ENCODE data around the gene CACNG3.
"Not testable (repeated sequence)": the region's sequence is repeated elsewhere in the genome, so short reads cannot be mapped to it uniquely, and the experiment has no call there.

CACNG3 gene

GRCh38 chr16:24288516-24288915, 32.4 kb downstream of the CACNG3 start:
- DNase-seq (ENCODE audit: low read depth), result no peak
- TF ChIP-seq CTCF (IDR thresholded peaks at IDR 0.05; ENCODE audit: low read depth, low read length, missing control alignments), result no peak
- no peak overlapping the region for H3K4me3 ChIP-seq (ENCODE audit: low read depth, low read length)

GRCh38 chr16:24289166-24289700, 33.1 kb downstream of the CACNG3 start:
- DNase-seq (ENCODE audit: low read depth), result no peak
- TF ChIP-seq CTCF (IDR thresholded peaks at IDR 0.05; ENCODE audit: low read depth, low read length, missing control alignments), result no peak
- H3K4me3 ChIP-seq (ENCODE audit: low read depth, low read length), result no peak overlapping the region

- H3K4me3 ChIP-seq (ENCODE audit: low read depth, low read length), result no peak overlapping the region
- no peak for DNase-seq (ENCODE audit: low read depth)
- no peak for TF ChIP-seq CTCF (IDR thresholded peaks at IDR 0.05; ENCODE audit: low read depth, low read length, missing control alignments)
Measured at GRCh38 chr16:24291932-24292331, 35.8 kb downstream of the CACNG3 start.

- no peak overlapping the region for H3K4me3 ChIP-seq (ENCODE audit: low read depth, low read length)
- TF ChIP-seq CTCF (IDR thresholded peaks at IDR 0.05; ENCODE audit: low read depth, low read length, missing control alignments), result no peak
- DNase-seq (ENCODE audit: low read depth), result no peak
Measured at GRCh38 chr16:24294131-24294530, 38.0 kb downstream of the CACNG3 start.

GRCh38 chr16:24297375-24297774, 41.2 kb downstream of the CACNG3 start:
- no peak overlapping the region for H3K4me3 ChIP-seq (ENCODE audit: low read depth, low read length)
- no peak for TF ChIP-seq CTCF (IDR thresholded peaks at IDR 0.05; ENCODE audit: low read depth, low read length, missing control alignments)
- no peak for DNase-seq (ENCODE audit: low read depth)

- no peak overlapping the region for H3K4me3 ChIP-seq (ENCODE audit: low read depth, low read length)
- no peak for TF ChIP-seq CTCF (IDR thresholded peaks at IDR 0.05; ENCODE audit: low read depth, low read length, missing control alignments)
- no peak for DNase-seq (ENCODE audit: low read depth)
Measured at GRCh38 chr16:24298548-24299167, 42.5 kb downstream of the CACNG3 start.

- not testable (repeated sequence) for DNase-seq (ENCODE audit: low read depth)
Measured at GRCh38 chr16:24300750-24301149, 44.6 kb downstream of the CACNG3 start.

More at GRCh38 chr16:24300750-24301149, 44.6 kb downstream of the CACNG3 start:
- not testable (repeated sequence) for H3K4me3 ChIP-seq (ENCODE audit: low read depth, low read length)

All from GM12864 (cell line).